Smooth muscle cell (in vitro differentiated cells): Measurements from ENCODE around the gene HSD17B4. TPM values are rescaled to one million over a fixed set of nuclear protein-coding genes. Genes with fewer than 3 reads are reported as not detected.
A peak's percentile ranks its signal among the peaks of the same experiment; 100 is the strongest.

Experiments used
- DNase-seq: peaks from one replicate; lab custom pipeline; 2025; ENCODE audit not compliant: unreplicated experiment; lab: John Stamatoyannopoulos, UW
- H2AFZ ChIP-seq: fragments of 200-600 bp; sonication (generic); 2 replicates; pipeline ENCODE4 v1.6.0; 2016; ENCODE audit warnings: antibody characterized with exemption, low read depth, mild to moderate bottlenecking
- H3F3A ChIP-seq: fragments of 200-600 bp; sonication (generic); 2 replicates; pipeline ENCODE4 v1.6.0; 2017; ENCODE audit warnings: antibody characterized with exemption, low read depth
- H3K27ac ChIP-seq: fragments of 200-600 bp; sonication (generic); 2 replicates; pipeline ENCODE4 v1.5.1; 2016; ENCODE audit warnings: low read depth, mild to moderate bottlenecking
- H3K27me3 ChIP-seq: fragments of 200-600 bp; sonication (generic); 2 replicates; pipeline ENCODE4 v1.6.1; 2016; ENCODE audit warnings: low read depth, mild to moderate bottlenecking
- H3K36me3 ChIP-seq: fragments of 200-600 bp; sonication (generic); 2 replicates; pipeline ENCODE4 v1.5.1; 2016; ENCODE audit warnings: low read depth
- H3K4me1 ChIP-seq: fragments of 200-600 bp; sonication (generic); 2 replicates; pipeline ENCODE4 v1.5.1; 2016; ENCODE audit warnings: low read depth
- H3K4me2 ChIP-seq: fragments of 200-600 bp; sonication (generic); 2 replicates; pipeline ENCODE4 v1.6.0; 2016; ENCODE audit warnings: mild to moderate bottlenecking
- H3K4me3 ChIP-seq: fragments of 200-600 bp; sonication (generic); 2 replicates; pipeline ENCODE4 v1.5.1; 2016; ENCODE audit warnings: mild to moderate bottlenecking
- H3K79me2 ChIP-seq: fragments of 200-600 bp; sonication (generic); 2 replicates; pipeline ENCODE4 v1.6.0; 2016; ENCODE audit warnings: low read depth, mild to moderate bottlenecking
- H3K9ac ChIP-seq: fragments of 200-600 bp; sonication (generic); 2 replicates; pipeline ENCODE4 v1.6.0; 2016; ENCODE audit warnings: low read depth
- H3K9me3 ChIP-seq: fragments of 200-600 bp; sonication (generic); replicated peaks from 2 replicates; pipeline ENCODE4 v1.5.1; 2016; ENCODE audit warnings: low read depth
- H4K20me1 ChIP-seq: fragments of 200-600 bp; sonication (generic); 2 replicates; pipeline ENCODE4 v1.6.0; 2016; ENCODE audit warnings: low read depth
- CTCF ChIP-seq: fragments of 200-600 bp; sonication (generic); IDR thresholded peaks from 2 replicates; pipeline ENCODE4 v1.5.1; 2017; ENCODE audit warnings: borderline replicate concordance, mild to moderate bottlenecking, antibody characterized with exemption; ENCODE audit not compliant: insufficient read depth, poor library complexity, severe bottlenecking
- WGBS: methylation state at CpG from one replicate; pipeline ENCODE4 v1.1.7; 2016; ENCODE audit warnings: low lambda C conversion rate; 5-methylcytosine and 5-hydroxymethylcytosine counted together
- polyA plus RNA-seq: library from polyadenylated mRNA; unstranded; fragments of >200 nt; fragmentation: Nextera tagmentation; extraction: Ambion mirVana; gene quantifications from 2 replicates; pipeline ENCODE4 v1.2.1, GENCODE V29; 2016
- total RNA-seq: library from RNA; depleted of rRNA; stranded (reverse); fragments of >200 nt; gene quantifications from 2 replicates; pipeline ENCODE4 v1.2.3, GENCODE V29; 2014

HSD17B4 gene
- total and polyA plus RNA-seq, 2 experiments from 2014 or later, result 64.5 to 116 TPM

- H3F3A ChIP-seq, result no peaks in the 10 kb centered on the region
- no peaks in the 10 kb centered on the region for H3K79me2 ChIP-seq
- TF ChIP-seq CTCF, result no peak
- H3K36me3 ChIP-seq, result no peaks in the 10 kb centered on the region
- no peak overlapping the region for H3K9ac ChIP-seq
- no peaks in the 10 kb centered on the region for H3K9me3 ChIP-seq
- H2AFZ ChIP-seq, result no peak overlapping the region
- peaks cover 8% of the 10 kb centered on the region for H3K4me1 ChIP-seq
- WGBS, result 100% methylated on average over 1 of the region's 1 CpG
- no peaks in the 10 kb centered on the region for H3K27me3 ChIP-seq
- H3K4me3 ChIP-seq, result no peak overlapping the region
- H3K27ac ChIP-seq, result no peak overlapping the region
- H4K20me1 ChIP-seq, result no peaks in the 10 kb centered on the region
- no peak overlapping the region for H3K4me2 ChIP-seq
- no peak for DNase-seq
Measured at GRCh38 chr5:119522841-119523240, 70.5 kb downstream of the HSD17B4 start.

- Histone ChIP-seq H3K9ac (no peak overlapping the region), H3K9me3 (no peaks in the 10 kb centered on the region), H4K20me1 (no peaks in the 10 kb centered on the region), H3K4me1 (peaks cover 8% of the 10 kb centered on the region), H3K27me3 (no peaks in the 10 kb centered on the region), H2AFZ (no peak overlapping the region), H3K27ac (no peak overlapping the region), H3K79me2 (no peaks in the 10 kb centered on the region), H3K4me2 (peak overlapping the region; percentile 27), H3K36me3 (no peaks in the 10 kb centered on the region), H3K4me3 (peak overlapping the region; percentile 9), H3F3A (no peaks in the 10 kb centered on the region)
- no peak for DNase-seq
- no peak for TF ChIP-seq CTCF
- 19% methylated on average over 3 of the region's 3 CpGs for WGBS
Measured at GRCh38 chr5:119524485-119524884, 72.2 kb downstream of the HSD17B4 start.

- Histone ChIP-seq H3F3A (no peaks in the 10 kb centered on the region), H2AFZ (no peak overlapping the region), H3K4me2 (no peak overlapping the region), H3K9me3 (no peaks in the 10 kb centered on the region), H3K27ac (no peak overlapping the region), H3K4me3 (no peak overlapping the region), H3K9ac (no peak overlapping the region), H3K4me1 (peaks cover 8% of the 10 kb centered on the region), H3K27me3 (no peaks in the 10 kb centered on the region), H3K36me3 (peaks cover 7% of the 10 kb centered on the region), H4K20me1 (no peaks in the 10 kb centered on the region), H3K79me2 (no peaks in the 10 kb centered on the region)
- no peak for DNase-seq
- WGBS, result 93% methylated on average over 1 of the region's 1 CpG
- no peak for TF ChIP-seq CTCF
Measured at GRCh38 chr5:119527351-119527750, 75.1 kb downstream of the HSD17B4 start.

GRCh38 chr5:119529811-119530210 is 77.5 kb downstream of the HSD17B4 start:
- no peaks in the 10 kb centered on the region for H3K27me3 ChIP-seq
- no peaks in the 10 kb centered on the region for H3K9me3 ChIP-seq
- WGBS, result 97% methylated on average over 2 of the region's 2 CpGs
- H3K4me3 ChIP-seq, result no peak overlapping the region
- H4K20me1 ChIP-seq, result no peaks in the 10 kb centered on the region
- peaks cover 7% of the 10 kb centered on the region for H3K36me3 ChIP-seq
- H3K4me1 ChIP-seq, result no peaks in the 10 kb centered on the region
- H2AFZ ChIP-seq, result no peak overlapping the region
- no peak overlapping the region for H3K9ac ChIP-seq
- no peak overlapping the region for H3K27ac ChIP-seq
- no peaks in the 10 kb centered on the region for H3F3A ChIP-seq
- no peak overlapping the region for H3K4me2 ChIP-seq
- DNase-seq, result no peak
- no peaks in the 10 kb centered on the region for H3K79me2 ChIP-seq
- no peak for TF ChIP-seq CTCF
